ENCODE results near the gene ANK3. TPM values are rescaled to one million over a fixed set of nuclear protein-coding genes. Genes with fewer than 3 reads are reported as not detected.

ANK3 gene
- total and polyA plus RNA-seq, 2 donors (not counting 3 experiments of a cell fraction or from before 2014, with no cell fraction given) = 0.88 to 8.5 TPM

DNA sequence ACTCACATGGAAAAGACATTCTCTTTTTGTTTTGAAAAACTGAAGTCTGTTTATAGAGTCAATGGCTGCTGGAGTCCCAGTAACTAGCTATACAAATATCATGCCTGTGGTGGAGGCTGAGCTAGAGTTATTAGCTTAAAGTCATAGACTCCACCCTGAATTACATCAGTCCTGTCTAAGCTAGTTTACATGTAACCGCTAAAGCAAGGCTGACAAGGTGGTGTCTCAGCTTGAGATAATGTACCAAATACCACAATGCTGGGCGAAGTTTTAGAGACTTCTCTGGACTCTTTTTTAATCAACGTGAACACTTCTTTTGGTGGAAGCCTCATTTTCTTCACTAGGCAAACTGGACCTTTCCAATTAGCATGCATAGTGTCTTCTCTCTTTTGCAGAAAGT, 219.4 kb downstream of the ANK3 start:
- no TSS peak for BruUV-seq (replicated peaks)
- Histone ChIP-seq H3K27me3 (ENCODE audit: control insufficient read depth in 2 of 2, insufficient read depth in 2 of 2, low read length in 2 of 2) (no peaks in the 10 kb centered on the region), H4K20me1 (replicated peaks; ENCODE audit: control insufficient read depth, extremely low read depth, insufficient read depth, low read length) (no peaks in the 10 kb centered on the region), H3K9me1 (replicated peaks; ENCODE audit: control insufficient read depth, extremely low read depth, insufficient read depth, low read length) (no peaks in the 10 kb centered on the region), H3K4me3 (replicated peaks in 1 of 3; ENCODE audit: insufficient read depth in 1 of 3, low read depth in 1 of 3, low read length in 3 of 3) (no peak overlapping the region), H3K9me3 (replicated peaks; ENCODE audit: control insufficient read depth, insufficient read depth, low read length) (no peaks in the 10 kb centered on the region), H2AFZ (ENCODE audit: low read depth, low read length) (no peak overlapping the region), H3K9ac (replicated peaks; ENCODE audit: extremely low read depth, insufficient read depth, low read length) (no peak overlapping the region), H3K79me2 (ENCODE audit: control insufficient read depth, insufficient read depth, low read length) (no peaks in the 10 kb centered on the region), H3K36me3 (ENCODE audit: control insufficient read depth in 2 of 2, extremely low read depth in 1 of 2, insufficient read depth in 2 of 2, low read length in 2 of 2) (no peaks in the 10 kb centered on the region), H3K27ac (ENCODE audit: insufficient read depth, low read depth, low read length) (no peak overlapping the region), H3K4me2 (ENCODE audit: insufficient read depth, low read length) (no peak overlapping the region), H3K4me1 (ENCODE audit: control insufficient read depth, extremely low read depth, insufficient read depth, low read length) (peaks cover 4% of the 10 kb centered on the region)
- intact Hi-C loops (cut with micrococcal nuclease) (no loop called here), dilution Hi-C loops (cut with MboI; ENCODE audit: extremely low pct_ligation_motif_present, low sequenced_read_pairs) (no loop called here)
- TF ChIP-seq FOS (IDR thresholded peaks at IDR 0.05; ENCODE audit: borderline replicate concordance, insufficient read depth, low read length) (no peak), POLR2A (IDR thresholded peaks at IDR 0.05; ENCODE audit: low read depth, low read length) (no peak), POLR2AphosphoS5 (IDR thresholded peaks at IDR 0.05; ENCODE audit: insufficient read depth, low read depth, low read length) (no peak), JUN (IDR thresholded peaks at IDR 0.05; ENCODE audit: borderline replicate concordance, insufficient read depth, insufficient read length, low read depth) (no peak), MYC (IDR thresholded peaks at IDR 0.05; ENCODE audit: low read depth, low read length) (no peak), GATA2 (IDR thresholded peaks at IDR 0.05; ENCODE audit: insufficient read depth, insufficient read length, low read depth, low read length) (no peak), EZH2 (IDR thresholded peaks at IDR 0.05; ENCODE audit: borderline replicate concordance, low read depth, low read length, severe bottlenecking) (no peak)
- TF ChIP-seq, protein P1, sequence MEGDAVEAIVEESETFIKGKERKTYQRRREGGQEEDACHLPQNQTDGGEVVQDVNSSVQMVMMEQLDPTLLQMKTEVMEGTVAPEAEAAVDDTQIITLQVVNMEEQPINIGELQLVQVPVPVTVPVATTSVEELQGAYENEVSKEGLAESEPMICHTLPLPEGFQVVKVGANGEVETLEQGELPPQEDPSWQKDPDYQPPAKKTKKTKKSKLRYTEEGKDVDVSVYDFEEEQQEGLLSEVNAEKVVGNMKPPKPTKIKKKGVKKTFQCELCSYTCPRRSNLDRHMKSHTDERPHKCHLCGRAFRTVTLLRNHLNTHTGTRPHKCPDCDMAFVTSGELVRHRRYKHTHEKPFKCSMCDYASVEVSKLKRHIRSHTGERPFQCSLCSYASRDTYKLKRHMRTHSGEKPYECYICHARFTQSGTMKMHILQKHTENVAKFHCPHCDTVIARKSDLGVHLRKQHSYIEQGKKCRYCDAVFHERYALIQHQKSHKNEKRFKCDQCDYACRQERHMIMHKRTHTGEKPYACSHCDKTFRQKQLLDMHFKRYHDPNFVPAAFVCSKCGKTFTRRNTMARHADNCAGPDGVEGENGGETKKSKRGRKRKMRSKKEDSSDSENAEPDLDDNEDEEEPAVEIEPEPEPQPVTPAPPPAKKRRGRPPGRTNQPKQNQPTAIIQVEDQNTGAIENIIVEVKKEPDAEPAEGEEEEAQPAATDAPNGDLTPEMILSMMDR (IDR thresholded peaks at IDR 0.05; ENCODE audit: extremely low read depth in 1 of 2, insufficient read depth in 1 of 2, low read depth in 1 of 2, low read length in 2 of 2) = no peak
- TF ChIP-seq, protein P2, sequence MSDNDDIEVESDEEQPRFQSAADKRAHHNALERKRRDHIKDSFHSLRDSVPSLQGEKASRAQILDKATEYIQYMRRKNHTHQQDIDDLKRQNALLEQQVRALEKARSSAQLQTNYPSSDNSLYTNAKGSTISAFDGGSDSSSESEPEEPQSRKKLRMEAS (IDR thresholded peaks at IDR 0.05; ENCODE audit: insufficient read depth, insufficient read length) = no peak
- DNase-seq (ENCODE audit: low read depth, low spot score) = no peak
- ChIA-PET POLR2A (no interaction called here), CTCF (interaction anchor here (1.0 to 1.7 kb wide), 2 partner anchors 34 to 47 kb away, joined by 3 read pairs; no protein-coding TSS in a partner anchor)
- FAIRE-seq = no peak
